Natural killer cell (primary cell): ENCODE results near the gene PIK3R5. TPM values are rescaled to one million over a fixed set of nuclear protein-coding genes. Genes with fewer than 3 reads are reported as not detected.

Source experiments
- ATAC-seq, 3 donors: fragments of 150-1000 bp in 2 of 3; fragments of 200-7000 bp in 1 of 3; cut with Tn5 transposase; 1 replicate in 1 of 3; 2 replicates in 2 of 3; pipeline ENCODE4 v1.10.0; 2021; ENCODE audit warnings: mild to moderate bottlenecking in 2 of 3, moderate library complexity in 2 of 3
- DNase-seq, 2 donors: peaks; one replicate each; pipeline versions ENCODE4 v3.0.0 to v3.0.0-alpha.2; 2013 to 2021; ENCODE audit warnings: mixed read lengths in 1 of 2
- H3K27ac ChIP-seq: one replicate; pipeline ENCODE4 v1.5.1; 2013; ENCODE audit warnings: mild to moderate bottlenecking, low read length
- H3K27me3 ChIP-seq: one replicate; pipeline ENCODE4 v1.6.1; 2013; ENCODE audit warnings: low read length; ENCODE audit not compliant: control insufficient read depth, insufficient read depth
- H3K36me3 ChIP-seq: one replicate; pipeline ENCODE4 v1.6.1; 2013; ENCODE audit warnings: low read length; ENCODE audit not compliant: control insufficient read depth, insufficient read depth
- H3K4me1 ChIP-seq: one replicate; pipeline ENCODE4 v1.6.1; 2013; ENCODE audit warnings: low read length; ENCODE audit not compliant: control insufficient read depth, insufficient read depth
- H3K4me3 ChIP-seq: one replicate; pipeline ENCODE4 v1.5.1; 2013; ENCODE audit warnings: low read length
- H3K9me3 ChIP-seq: one replicate; pipeline ENCODE4 v1.6.1; 2013; ENCODE audit warnings: low read length; ENCODE audit not compliant: control insufficient read depth, insufficient read depth
- H3K27ac Mint-ChIP-seq, 2 donors: one replicate each; pipeline ENCODE4 v1.8.0; 2022; ENCODE audit warnings: mild to moderate bottlenecking in 2 of 2, mixed read lengths in 2 of 2, moderate library complexity in 1 of 2
- H3K27me3 Mint-ChIP-seq, 2 donors: one replicate each; pipeline ENCODE4 v1.8.0; 2022; ENCODE audit warnings: low read depth in 2 of 2, mixed read lengths in 2 of 2
- H3K36me3 Mint-ChIP-seq: one replicate; pipeline ENCODE4 v1.8.0; 2022; ENCODE audit warnings: mixed read lengths
- H3K4me1 Mint-ChIP-seq, 2 donors: one replicate each; pipeline ENCODE4 v1.8.0; 2022; ENCODE audit warnings: mixed read lengths in 2 of 2
- H3K4me3 Mint-ChIP-seq: one replicate; pipeline ENCODE4 v1.8.0; 2022; ENCODE audit warnings: mild to moderate bottlenecking, moderate library complexity, mixed read lengths
- H3K9me3 Mint-ChIP-seq, 2 donors: one replicate each; pipeline ENCODE4 v1.8.0; 2022; ENCODE audit warnings: mixed read lengths in 2 of 2
- CTCF ChIP-seq: fragments of 200-600 bp; IDR thresholded peaks from one replicate; pipeline ENCODE4 v1.8.0; 2022; ENCODE audit warnings: antibody characterized with exemption
- WGBS: methylation state at CpG from one replicate; pipeline ENCODE4 v1.1.7; 2013; ENCODE audit warnings: missing lambda C conversion rate; ENCODE audit not compliant: insufficient coverage; 5-methylcytosine and 5-hydroxymethylcytosine counted together
- intact Hi-C: fragments of 100-400 bp; cut with micrococcal nuclease; formaldehyde crosslinking; loops from one replicate; pipeline ENCODE4 v1.14.2; 2022
- total RNA-seq, 4 donors: library from RNA; stranded (reverse); fragments of 120-200 nt in 1 of 4; gene quantifications; one replicate each; pipeline versions ENCODE4 v1.2.3 to v1.2.4, GENCODE V29; 2013 to 2022

Gene PIK3R5
- total RNA-seq, 3 donors from 2014 or later (not counting 1 experiment from before 2014, with no cell fraction given) = 254 to 364 (median 348) TPM

DNA sequence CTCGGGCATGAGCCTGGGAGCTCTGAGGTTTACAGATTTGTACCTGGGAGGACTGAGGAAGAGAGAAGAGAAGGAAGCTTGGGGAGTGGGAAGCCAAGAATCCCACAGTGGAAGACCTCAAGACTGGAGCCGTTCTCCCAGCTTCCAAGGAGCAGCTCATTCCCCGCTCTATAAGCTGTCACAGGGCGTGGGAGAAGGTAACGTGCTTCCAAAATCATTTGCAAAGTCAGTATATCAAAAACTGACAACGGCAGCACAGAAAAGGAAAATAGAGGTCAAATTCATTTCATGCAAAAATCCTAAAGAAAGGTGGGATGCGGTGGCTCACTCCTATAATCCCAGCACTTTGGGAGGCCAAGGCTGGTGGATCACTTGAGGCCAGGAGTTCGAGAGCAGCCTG lies 7.8 kb downstream of the PIK3R5 start:
- H3K4me3 Mint-ChIP-seq = peak overlapping the region; percentile 93
- WGBS = 90% methylated on average over 8 of the region's 8 CpGs
- Histone ChIP-seq H3K4me1 (peaks cover 94% of the 10 kb centered on the region), H3K9me3 (no peaks in the 10 kb centered on the region), H3K36me3 (peaks cover 27% of the 10 kb centered on the region), H3K27me3 (no peaks in the 10 kb centered on the region), H3K27ac (peak overlapping the region; percentile 69), H3K4me3 (no peak overlapping the region)
- H3K27ac Mint-ChIP-seq = peak overlapping the region in 1 of 2 donors; percentile 89
- ATAC-seq (no peak), DNase-seq (no peak)
- no peak for TF ChIP-seq CTCF
- intact Hi-C loops = loop anchor here (10.0 kb wide), 1 partner anchor 803 kb away; the partner anchor contains the start of gene PER1
- H3K27me3 Mint-ChIP-seq = no peaks in the 10 kb centered on the region
- no peaks in the 10 kb centered on the region for H3K9me3 Mint-ChIP-seq
- H3K4me1 Mint-ChIP-seq = peaks cover 96 to 98% of the 10 kb centered on the region in 2 donors
- H3K36me3 Mint-ChIP-seq = peaks cover 7% of the 10 kb centered on the region

DNA sequence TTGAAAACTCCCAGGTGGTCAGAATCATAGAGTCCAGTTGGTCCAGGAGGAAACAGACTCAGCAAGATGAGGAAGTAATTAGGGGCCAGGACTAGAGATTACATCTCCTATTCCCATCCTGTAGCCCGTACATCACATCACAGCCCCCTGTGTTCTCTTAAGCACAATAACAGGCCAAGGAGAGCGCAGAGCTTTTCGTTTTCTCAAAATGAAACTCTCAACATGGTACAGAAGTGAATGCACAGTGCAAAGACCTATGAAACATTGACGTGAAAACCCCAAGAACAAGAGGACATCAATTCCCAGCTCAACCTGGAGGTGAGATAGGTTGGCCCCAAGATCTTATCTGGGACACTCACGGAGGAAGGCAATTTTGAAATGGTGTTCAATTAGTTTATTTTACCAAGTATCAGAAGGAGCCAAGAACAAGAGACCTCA lies 9.0 kb downstream of the PIK3R5 start:
- Mint-ChIP-seq H3K9me3 (no peaks in the 10 kb centered on the region), H3K27me3 (no peaks in the 10 kb centered on the region), H3K4me3 (peak overlapping the region; percentile 93), H3K36me3 (peaks cover 7% of the 10 kb centered on the region), H3K4me1 (peaks cover 96 to 98% of the 10 kb centered on the region in 2 donors), H3K27ac (peak overlapping the region in 1 of 2 donors; percentile 89)
- ATAC-seq (no peak), DNase-seq (no peak)
- H3K4me3 ChIP-seq = no peak overlapping the region
- no peaks in the 10 kb centered on the region for H3K27me3 ChIP-seq
- H3K4me1 ChIP-seq = peaks cover 97% of the 10 kb centered on the region
- TF ChIP-seq CTCF = no peak
- intact Hi-C loops = loop anchor here (10.0 kb wide), 1 partner anchor 802 kb away; the partner anchor contains the start of gene PER1
- WGBS = 51% methylated on average over 5 of the region's 5 CpGs
- no peaks in the 10 kb centered on the region for H3K9me3 ChIP-seq
- peak overlapping the region; percentile 81 for H3K27ac ChIP-seq
- H3K36me3 ChIP-seq = peaks cover 27% of the 10 kb centered on the region

- peaks cover 0 to 2% of the 10 kb centered on the region in 2 donors for H3K9me3 Mint-ChIP-seq
- no peak overlapping the region for H3K4me3 ChIP-seq
These were observed 10.2 kb downstream of the PIK3R5 start for GRCh38 chr17:8955021-8955959.

More at GRCh38 chr17:8955021-8955959, 10.2 kb downstream of the PIK3R5 start:
- Histone ChIP-seq H3K9me3 (no peaks in the 10 kb centered on the region), H3K4me1 (peaks cover 85% of the 10 kb centered on the region), H3K27me3 (no peaks in the 10 kb centered on the region), H3K36me3 (peaks cover 24% of the 10 kb centered on the region), H3K27ac (peak overlapping the region; percentile 81)
- WGBS = 82% methylated on average over 12 of the region's 12 CpGs
- DNase-seq = no peak
- Mint-ChIP-seq H3K4me3 (peak overlapping the region; percentile 93), H3K4me1 (peaks cover 98 to 100% of the 10 kb centered on the region in 2 donors), H3K27ac (peak overlapping the region in 1 of 2 donors; percentile 89), H3K27me3 (no peaks in the 10 kb centered on the region), H3K36me3 (peaks cover 7% of the 10 kb centered on the region)
- no peak for TF ChIP-seq CTCF
- ATAC-seq = no peak
- intact Hi-C loops = loop anchor here (10.0 kb wide), 1 partner anchor 800 kb away; the partner anchor contains the start of gene PER1
